GM12864 (cell line): ENCODE results near the gene AFF3.
"Not testable (repeated sequence)": the region's sequence is repeated elsewhere in the genome, so short reads cannot be mapped to it uniquely, and the experiment has no call there.

Source experiments
- DNase-seq: peaks from one replicate; pipeline ENCODE4 v3.0.0-alpha.2; 2011; ENCODE audit warnings: low read depth
- H3K4me3 ChIP-seq: 2 replicates; pipeline ENCODE4 v1.5.1; 2011; ENCODE audit warnings: mild to moderate bottlenecking, low read depth, low read length, control low read depth
- TF ChIP-seq, protein P1 (sequence below): IDR thresholded peaks from 2 replicates; pipeline ENCODE4 v1.5.1; 2011; ENCODE audit warnings: low read depth, mild to moderate bottlenecking, moderate library complexity, low read length, control low read depth, inconsistent platforms; ENCODE audit errors: missing control alignments

Gene AFF3

DNA sequence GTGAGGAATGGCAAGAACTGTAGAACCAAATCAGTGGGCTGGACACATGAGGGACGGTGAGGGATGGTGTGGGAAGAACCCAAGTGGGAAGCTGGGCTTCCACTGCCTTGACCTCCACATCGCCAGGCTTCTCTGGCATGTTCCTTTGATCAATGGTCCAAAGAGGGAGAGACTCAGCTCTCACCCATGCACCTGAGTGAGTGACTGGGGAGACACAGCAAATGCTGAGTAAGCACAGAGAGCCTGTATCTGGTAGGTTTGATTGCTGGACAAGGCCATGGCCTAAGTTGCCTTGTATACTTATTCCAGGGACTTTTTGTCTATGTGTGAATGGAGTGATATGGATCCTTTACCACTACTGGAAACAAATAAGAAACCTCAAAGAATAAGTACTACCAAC, 188.6 kb downstream of the AFF3 start:
- DNase-seq: no peak
- no peak overlapping the region for H3K4me3 ChIP-seq
- TF ChIP-seq, protein P1, sequence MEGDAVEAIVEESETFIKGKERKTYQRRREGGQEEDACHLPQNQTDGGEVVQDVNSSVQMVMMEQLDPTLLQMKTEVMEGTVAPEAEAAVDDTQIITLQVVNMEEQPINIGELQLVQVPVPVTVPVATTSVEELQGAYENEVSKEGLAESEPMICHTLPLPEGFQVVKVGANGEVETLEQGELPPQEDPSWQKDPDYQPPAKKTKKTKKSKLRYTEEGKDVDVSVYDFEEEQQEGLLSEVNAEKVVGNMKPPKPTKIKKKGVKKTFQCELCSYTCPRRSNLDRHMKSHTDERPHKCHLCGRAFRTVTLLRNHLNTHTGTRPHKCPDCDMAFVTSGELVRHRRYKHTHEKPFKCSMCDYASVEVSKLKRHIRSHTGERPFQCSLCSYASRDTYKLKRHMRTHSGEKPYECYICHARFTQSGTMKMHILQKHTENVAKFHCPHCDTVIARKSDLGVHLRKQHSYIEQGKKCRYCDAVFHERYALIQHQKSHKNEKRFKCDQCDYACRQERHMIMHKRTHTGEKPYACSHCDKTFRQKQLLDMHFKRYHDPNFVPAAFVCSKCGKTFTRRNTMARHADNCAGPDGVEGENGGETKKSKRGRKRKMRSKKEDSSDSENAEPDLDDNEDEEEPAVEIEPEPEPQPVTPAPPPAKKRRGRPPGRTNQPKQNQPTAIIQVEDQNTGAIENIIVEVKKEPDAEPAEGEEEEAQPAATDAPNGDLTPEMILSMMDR: no peak

- DNase-seq: no peak
- TF ChIP-seq, protein P1: no peak
- no peak overlapping the region for H3K4me3 ChIP-seq
These were observed 192.4 kb downstream of the AFF3 start for GRCh38 chr2:99949963-99950362.

GRCh38 chr2:99949530-99949929, 192.9 kb downstream of the AFF3 start:
- H3K4me3 ChIP-seq: no peak overlapping the region
- TF ChIP-seq, protein P1: no peak
- no peak for DNase-seq

DNA sequence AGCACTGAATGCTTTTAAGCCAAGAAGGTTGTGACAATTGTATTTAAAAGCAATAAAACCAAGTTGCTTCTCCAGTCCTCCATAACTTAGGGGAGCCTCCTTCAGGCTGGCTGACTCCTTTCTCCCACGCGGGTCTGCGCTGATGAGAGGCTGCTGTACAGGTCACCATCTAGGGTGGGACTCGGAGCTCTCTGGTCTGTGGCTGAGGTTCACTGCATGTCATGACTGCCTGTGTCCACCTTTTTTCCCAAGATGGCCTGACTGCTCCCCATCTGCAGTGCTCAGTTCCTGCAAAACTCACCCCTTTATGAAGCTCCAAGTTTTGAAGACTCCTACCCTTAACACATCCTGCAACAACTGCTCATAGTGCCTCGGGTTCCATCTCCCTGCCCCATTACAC, 194.4 kb downstream of the AFF3 start:
- H3K4me3 ChIP-seq: no peak overlapping the region
- TF ChIP-seq, protein P1: no peak
- no peak for DNase-seq

- DNase-seq: not testable (repeated sequence)
These were observed 195.0 kb downstream of the AFF3 start for GRCh38 chr2:99947366-99947765.

GRCh38 chr2:99944019-99944418, 198.4 kb downstream of the AFF3 start:
- no peak overlapping the region for H3K4me3 ChIP-seq
- TF ChIP-seq, protein P1: no peak
- DNase-seq: no peak

More at GRCh38 chr2:99947366-99947765, 195.0 kb downstream of the AFF3 start:
- not testable (repeated sequence) for H3K4me3 ChIP-seq

DNA sequence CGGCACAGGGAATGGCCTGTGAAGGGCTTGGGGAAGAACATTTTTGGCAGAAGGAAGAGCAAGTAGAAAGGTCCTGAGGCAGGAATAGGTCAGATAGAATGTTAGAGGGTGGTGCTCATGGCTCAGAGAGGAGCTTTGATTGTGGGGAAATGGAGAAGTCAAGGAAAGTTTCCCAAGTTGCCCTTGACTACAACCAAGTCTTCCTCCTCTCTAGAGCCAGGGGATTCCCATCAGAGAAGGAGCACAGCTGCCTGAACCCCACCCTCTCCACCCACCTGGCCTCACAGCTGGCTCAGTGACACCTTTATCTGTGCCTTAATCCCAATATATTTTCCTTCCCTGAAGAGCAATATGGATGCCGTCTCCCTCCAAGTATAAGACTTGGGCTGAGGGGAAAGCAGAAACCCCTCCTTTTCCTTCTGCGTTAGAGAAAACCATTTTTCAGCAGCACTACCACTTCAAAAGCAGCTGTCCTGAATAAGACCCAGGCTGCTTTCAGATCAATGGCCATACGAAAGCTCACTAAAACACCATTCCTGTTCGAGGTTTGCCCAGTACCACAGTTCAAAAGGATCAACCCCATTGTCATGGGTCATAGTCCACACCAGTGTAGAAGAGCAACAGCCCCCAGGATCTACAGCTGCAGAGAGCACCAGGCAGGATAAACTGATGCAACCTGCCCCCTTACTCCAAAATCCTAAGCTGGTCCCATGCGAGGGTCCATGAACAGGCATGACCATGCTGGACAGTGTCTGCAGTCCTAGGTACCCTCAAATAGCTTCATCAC, 199.6 kb downstream of the AFF3 start:
- DNase-seq: no peak
- TF ChIP-seq, protein P1: no peak
- no peak overlapping the region for H3K4me3 ChIP-seq
